HEK293T (cell line): ENCODE results near the gene MID1.

Experiments used
- CTCF ChIA-PET: fragments of 350-600 bp; formaldehyde crosslinking; extraction: SDS; loops from one replicate; lab custom pipeline; 2021; ENCODE audit warnings: antibody characterized with exemption, inconsistent platforms; lab: Yijun Ruan, JAX
- POLR2A ChIA-PET: fragments of 350-600 bp; formaldehyde crosslinking; extraction: SDS; loops from one replicate; lab custom pipeline; 2020; ENCODE audit warnings: antibody characterized with exemption, inconsistent platforms; lab: Yijun Ruan, JAX
- DNase-seq: peaks from one replicate; pipeline ENCODE4 v3.0.0; 2012; ENCODE audit warnings: mixed read lengths; ENCODE audit errors: extremely low spot score
- ARNT ChIP-seq: fragments of 450-650 bp; IDR thresholded peaks from 2 replicates; pipeline ENCODE4 v1.6.1; 2017; ENCODE audit warnings: mild to moderate bottlenecking
- BHLHE40 ChIP-seq: fragments of 450-650 bp; IDR thresholded peaks from 2 replicates; pipeline ENCODE4 v1.6.1; 2016; ENCODE audit warnings: mild to moderate bottlenecking, moderate library complexity, borderline replicate concordance
- CTBP1 ChIP-seq: fragments of 450-650 bp; IDR thresholded peaks from 2 replicates; pipeline ENCODE4 v1.6.1; 2016; ENCODE audit warnings: borderline replicate concordance
- ELF4 ChIP-seq: fragments of 450-650 bp; IDR thresholded peaks from 2 replicates; pipeline ENCODE4 v1.6.1; 2017; ENCODE audit warnings: antibody characterized with exemption
- FOXA1 ChIP-seq: fragments of 450-650 bp; IDR thresholded peaks from 2 replicates; pipeline ENCODE4 v1.6.1; 2016; ENCODE audit warnings: mild to moderate bottlenecking
- FOXK2 ChIP-seq: fragments of 450-650 bp; IDR thresholded peaks from 2 replicates; pipeline ENCODE4 v1.6.1; 2016; ENCODE audit warnings: mild to moderate bottlenecking
- FOXM1 ChIP-seq: fragments of 450-650 bp; IDR thresholded peaks from 2 replicates; pipeline ENCODE4 v1.6.1; 2017; ENCODE audit warnings: mild to moderate bottlenecking, borderline replicate concordance
- HDGF ChIP-seq: fragments of 450-650 bp; IDR thresholded peaks from 2 replicates; pipeline ENCODE4 v1.6.1; 2017; ENCODE audit warnings: antibody characterized with exemption, borderline replicate concordance
- L3MBTL2 ChIP-seq: fragments of 450-650 bp; conservative IDR thresholded peaks from 2 replicates; pipeline ENCODE4 v1.6.1; 2016; ENCODE audit warnings: mild to moderate bottlenecking
- LEF1 ChIP-seq: fragments of 450-650 bp; IDR thresholded peaks from 2 replicates; pipeline ENCODE4 v1.6.1; 2017; ENCODE audit warnings: mild to moderate bottlenecking, borderline replicate concordance
- NFRKB ChIP-seq: fragments of 450-650 bp; IDR thresholded peaks from 2 replicates; pipeline ENCODE4 v1.6.1; 2016; ENCODE audit warnings: mild to moderate bottlenecking, moderate library complexity
- SP1 ChIP-seq: fragments of 450-650 bp; IDR thresholded peaks from 2 replicates; pipeline ENCODE4 v1.6.1; 2017
- SUZ12 ChIP-seq: fragments of 450-650 bp; IDR thresholded peaks from 2 replicates; pipeline ENCODE4 v1.6.1; 2016; ENCODE audit warnings: mild to moderate bottlenecking
- TARDBP ChIP-seq: fragments of 450-650 bp; IDR thresholded peaks from 2 replicates; pipeline ENCODE4 v1.6.1; 2016
- ZNF384 ChIP-seq: fragments of 450-650 bp; IDR thresholded peaks from 2 replicates; pipeline ENCODE4 v1.6.1; 2016
- TF ChIP-seq, protein P1 (sequence below): fragments of 450-650 bp; IDR thresholded peaks from 2 replicates; pipeline ENCODE4 v1.6.1; 2016

The MID1 gene

DNA sequence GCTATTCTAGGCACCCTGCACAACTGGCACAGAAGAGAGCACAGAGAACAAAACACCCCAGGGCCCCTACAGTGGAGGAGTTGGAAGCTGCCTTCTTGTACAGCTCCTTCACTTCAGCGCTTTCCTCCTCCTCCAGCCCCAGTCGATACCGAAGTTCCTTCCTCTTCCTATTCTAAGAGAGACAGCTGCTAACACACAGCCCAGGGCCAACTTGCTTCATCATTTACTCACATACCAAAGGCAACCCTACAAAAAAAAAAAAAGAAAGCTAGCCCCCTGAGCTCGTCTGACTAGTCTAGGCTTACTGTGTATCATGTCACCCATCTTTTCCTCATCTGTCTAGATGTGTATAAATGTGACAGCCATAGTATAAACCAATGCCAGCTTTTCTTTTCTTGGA, 64.5 kb downstream of the MID1 start:
- no peak for DNase-seq
- POLR2A ChIA-PET = interaction anchor here (1.1 kb wide), 2 partner anchors 11 to 63 kb away, joined by 3 to 4 read pairs; no protein-coding TSS in a partner anchor
- no peak for TF ChIP-seq TARDBP
- TF ChIP-seq, protein P1, sequence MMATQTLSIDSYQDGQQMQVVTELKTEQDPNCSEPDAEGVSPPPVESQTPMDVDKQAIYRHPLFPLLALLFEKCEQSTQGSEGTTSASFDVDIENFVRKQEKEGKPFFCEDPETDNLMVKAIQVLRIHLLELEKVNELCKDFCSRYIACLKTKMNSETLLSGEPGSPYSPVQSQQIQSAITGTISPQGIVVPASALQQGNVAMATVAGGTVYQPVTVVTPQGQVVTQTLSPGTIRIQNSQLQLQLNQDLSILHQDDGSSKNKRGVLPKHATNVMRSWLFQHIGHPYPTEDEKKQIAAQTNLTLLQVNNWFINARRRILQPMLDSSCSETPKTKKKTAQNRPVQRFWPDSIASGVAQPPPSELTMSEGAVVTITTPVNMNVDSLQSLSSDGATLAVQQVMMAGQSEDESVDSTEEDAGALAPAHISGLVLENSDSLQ = no peak
- TF ChIP-seq NFRKB = no peak
- TF ChIP-seq L3MBTL2 = no peak
- TF ChIP-seq FOXK2 = no peak
- TF ChIP-seq BHLHE40 = no peak
- TF ChIP-seq HDGF = no peak
- TF ChIP-seq ARNT = no peak
- no peak for TF ChIP-seq ZNF384
- no peak for TF ChIP-seq LEF1
- TF ChIP-seq CTBP1 = no peak
- TF ChIP-seq FOXA1 = no peak
- no peak for TF ChIP-seq ELF4
- TF ChIP-seq SP1 = no peak
- TF ChIP-seq SUZ12 = no peak
- no peak for TF ChIP-seq FOXM1
- CTCF ChIA-PET = interaction anchor here (1.3 kb wide), 1 partner anchor 366 kb away, joined by 3 read pairs; no protein-coding TSS in a partner anchor

DNA sequence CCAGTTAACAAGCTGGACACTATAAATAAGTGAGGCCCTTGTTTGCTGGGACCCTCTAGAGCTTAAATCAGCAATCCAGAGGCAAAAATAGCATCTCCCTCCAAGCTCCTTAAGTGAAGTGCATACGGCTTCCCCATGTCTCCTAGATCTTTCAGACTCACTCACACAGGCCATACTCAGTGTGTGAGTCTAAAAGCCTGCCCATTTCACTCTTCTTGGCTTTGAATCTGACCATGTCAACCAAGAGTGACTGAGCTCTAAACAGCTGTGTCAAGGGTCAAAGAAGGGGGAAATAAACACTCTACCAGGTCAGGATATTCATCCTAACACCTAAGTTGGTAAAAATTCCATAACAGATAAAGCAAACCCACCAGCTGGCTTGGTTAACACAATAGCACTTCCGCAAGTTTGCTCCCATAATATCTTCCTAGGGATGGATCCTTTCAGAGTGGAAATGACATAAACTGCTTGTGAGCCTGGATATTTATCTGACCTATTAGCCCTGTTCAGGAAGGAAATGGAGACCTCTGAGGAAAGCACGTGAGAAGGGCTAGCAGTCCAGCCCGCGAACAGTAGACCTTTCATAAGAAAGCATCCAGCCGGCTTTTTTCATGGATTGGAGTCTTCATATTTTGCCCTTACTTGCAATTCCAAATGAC, 65.6 kb downstream of the MID1 start:
- no peak for TF ChIP-seq FOXM1
- TF ChIP-seq ZNF384 = no peak
- TF ChIP-seq, protein P1 = no peak
- TF ChIP-seq SP1 = no peak
- TF ChIP-seq ELF4 = no peak
- TF ChIP-seq SUZ12 = no peak
- TF ChIP-seq CTBP1 = no peak
- TF ChIP-seq L3MBTL2 = no peak
- TF ChIP-seq NFRKB = no peak
- no peak for TF ChIP-seq HDGF
- no peak for TF ChIP-seq FOXA1
- no peak for TF ChIP-seq LEF1
- TF ChIP-seq FOXK2 = no peak
- TF ChIP-seq ARNT = no peak
- TF ChIP-seq BHLHE40 = no peak
- TF ChIP-seq TARDBP = no peak
- CTCF ChIA-PET = interaction anchor here (0.5 to 1.0 kb wide), 2 partner anchors 9 to 10 kb away, joined by 3 read pairs; no protein-coding TSS in a partner anchor
- POLR2A ChIA-PET = interaction anchor here (1.1 kb wide), 1 partner anchor 10 kb away, joined by 4 read pairs; no protein-coding TSS in a partner anchor
- no peak for DNase-seq

DNA sequence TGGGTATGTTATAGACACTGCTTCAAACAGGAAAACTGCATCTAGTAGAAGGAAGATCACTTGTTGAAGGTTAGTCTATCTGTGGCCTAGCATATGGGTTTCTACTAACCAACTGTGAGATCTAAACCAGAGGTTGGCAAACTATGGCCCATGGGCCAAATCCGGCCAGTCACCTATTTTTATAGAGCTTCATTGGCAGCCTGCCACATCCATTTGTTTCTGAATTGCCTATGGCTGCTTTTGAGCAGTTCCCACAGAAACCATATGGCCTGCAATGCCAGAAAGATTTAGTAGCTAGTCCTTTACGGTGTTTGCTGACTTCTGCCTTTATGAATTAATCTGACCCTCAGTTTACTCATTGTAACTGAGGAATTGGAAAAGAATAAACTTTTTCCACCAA, 71.1 kb downstream of the MID1 start:
- CTCF ChIA-PET = no interaction called here
- no peak for DNase-seq
- TF ChIP-seq, protein P1 = peak; percentile 32; the same call in 1 of the 2 replicates
- TF ChIP-seq ZNF384 = no peak
- POLR2A ChIA-PET = no interaction called here

DNA sequence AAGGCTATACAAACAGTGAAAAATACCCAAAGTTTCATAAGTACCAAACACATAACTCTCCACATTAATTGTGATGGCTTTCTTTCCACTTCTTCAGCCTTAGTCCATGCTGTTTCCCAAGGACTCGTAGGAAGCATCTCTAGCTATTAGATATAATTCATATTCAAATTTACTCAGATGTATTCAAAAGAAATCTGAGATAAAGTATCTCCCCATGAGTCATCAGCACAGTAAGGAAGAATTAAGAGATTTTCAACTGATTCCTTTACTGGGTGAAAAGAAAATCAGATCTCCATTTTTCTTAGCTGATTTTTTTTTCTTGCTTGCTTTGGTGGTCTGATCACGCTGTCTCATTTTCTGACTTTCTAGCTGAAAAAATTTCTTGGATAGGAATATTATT, 71.7 kb downstream of the MID1 start:
- no peak for TF ChIP-seq FOXA1
- TF ChIP-seq HDGF = no peak
- TF ChIP-seq SP1 = no peak
- TF ChIP-seq BHLHE40 = no peak
- no peak for TF ChIP-seq ZNF384
- no peak for TF ChIP-seq FOXM1
- ChIA-PET CTCF (no interaction called here), POLR2A (no interaction called here)
- DNase-seq = no peak

DNA sequence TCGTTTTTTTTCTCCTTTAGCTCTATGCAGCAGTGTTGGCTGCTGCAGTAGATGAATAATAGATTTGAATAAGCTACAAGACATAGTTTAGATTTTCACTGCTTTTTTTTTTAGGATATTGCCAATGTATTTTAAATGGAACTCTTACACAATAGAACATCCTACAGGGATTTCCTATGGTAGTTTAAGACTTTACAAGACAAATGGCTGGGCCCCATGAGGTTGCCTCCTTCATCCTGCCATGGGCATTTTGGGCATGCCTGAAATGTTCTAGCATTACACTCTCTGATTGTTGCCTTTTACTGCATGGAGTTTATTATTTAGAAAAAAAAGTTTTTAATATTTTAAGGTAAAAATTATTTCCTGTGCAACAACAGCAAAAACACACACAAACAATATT, 74.5 kb downstream of the MID1 start:
- no peak for DNase-seq
- CTCF ChIA-PET = interaction anchor here (0.6 to 0.9 kb wide), 2 partner anchors 8 to 11 kb away, joined by 3 read pairs; no protein-coding TSS in a partner anchor
- POLR2A ChIA-PET = no interaction called here
- TF ChIP-seq LEF1 (no peak), TARDBP (no peak), SP1 (no peak), BHLHE40 (no peak), NFRKB (no peak), FOXA1 (no peak), L3MBTL2 (no peak), FOXK2 (no peak), ZNF384 (no peak), ELF4 (no peak), ARNT (no peak)
- TF ChIP-seq, protein P1 = no peak

DNA sequence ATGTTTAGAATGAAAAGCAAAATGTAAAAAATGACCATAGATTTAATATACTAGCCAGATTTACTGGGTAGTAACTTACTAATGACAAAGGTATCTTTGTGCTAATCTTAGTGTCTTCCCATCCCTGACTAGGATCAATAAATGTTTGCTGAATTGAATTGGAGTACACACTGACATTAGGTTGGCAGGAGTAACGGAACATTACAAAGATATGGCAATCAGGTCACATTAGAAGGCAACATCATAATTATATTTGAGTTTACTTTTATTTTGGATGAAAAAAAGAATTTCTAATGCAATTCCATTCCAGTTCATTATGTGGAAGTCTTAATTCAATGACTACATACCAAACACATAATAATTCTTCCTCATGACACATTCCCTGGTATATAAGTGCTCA, 77.8 kb downstream of the MID1 start:
- CTCF ChIA-PET = no interaction called here
- TF ChIP-seq NFRKB (no peak), SUZ12 (no peak), HDGF (no peak), L3MBTL2 (no peak), BHLHE40 (no peak), CTBP1 (no peak), FOXA1 (no peak)
- TF ChIP-seq, protein P1 = no peak
- no peak for DNase-seq
- POLR2A ChIA-PET = no interaction called here
